BJ (cell line): ENCODE measurements around the gene TMEM174. TPM values are rescaled to one million over a fixed set of nuclear protein-coding genes. Genes with fewer than 3 reads are reported as not detected.

Experiments
- CTCF ChIA-PET: fragments of 350-600 bp; formaldehyde crosslinking; extraction: SDS; loops from one replicate; lab custom pipeline; 2021; ENCODE audit warnings: antibody characterized with exemption, inconsistent platforms; lab: Yijun Ruan, JAX
- POLR2A ChIA-PET: fragments of 300-600 bp; sonication (Branson Sonifier 250); formaldehyde crosslinking; extraction: SDS; loops from one replicate; lab custom pipeline; 2021; ENCODE audit warnings: antibody characterized with exemption; lab: Charles Lee
- DNase-seq: peaks from one replicate; pipeline ENCODE4 v3.0.0-alpha.2; 2011; ENCODE audit warnings: low read depth
- H3K27me3 ChIP-seq: 2 replicates; pipeline ENCODE4 v1.6.0; 2011; ENCODE audit warnings: low read length; ENCODE audit not compliant: control insufficient read depth, insufficient read depth
- H3K36me3 ChIP-seq: 2 replicates; pipeline ENCODE4 v1.5.1; 2011; ENCODE audit warnings: low read length; ENCODE audit not compliant: control insufficient read depth, insufficient read depth
- H3K4me3 ChIP-seq: 2 replicates; pipeline ENCODE4 v1.5.1; 2011; ENCODE audit warnings: low read depth, mild to moderate bottlenecking, control low read depth, low read length
- polyA plus RNA-seq: library from polyadenylated mRNA; depleted of rRNA; stranded (reverse); fragments of >200 nt; gene quantifications from 2 replicates; pipeline ENCODE4 v1.2.3, GENCODE V29; 2011
- TF ChIP-seq, protein P1 (sequence below): IDR thresholded peaks from 2 replicates; pipeline ENCODE4 v1.5.1; 2011; ENCODE audit warnings: low read depth, mild to moderate bottlenecking, control low read depth, inconsistent platforms, low read length, moderate library complexity; ENCODE audit not compliant: insufficient read depth

Gene TMEM174
- polyA plus RNA-seq, 1 experiment: not detected

DNA sequence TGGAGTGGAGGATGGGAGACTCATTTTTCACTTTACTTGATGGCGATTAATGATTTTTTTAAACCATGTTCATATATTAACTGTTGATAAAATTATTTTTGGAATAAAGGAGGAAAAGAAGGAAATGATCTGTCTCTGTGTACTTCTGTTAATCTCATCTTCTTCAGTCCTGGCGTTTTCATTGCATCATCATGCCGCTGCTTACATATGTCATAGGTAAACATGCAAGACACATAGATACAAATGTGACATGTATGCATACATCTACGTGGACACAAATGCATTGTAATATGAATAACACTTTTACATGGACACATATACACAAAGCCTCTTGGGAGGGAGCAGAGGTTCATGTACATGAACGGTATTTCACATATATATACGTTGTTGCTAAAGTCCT lies 10.0 kb downstream of the TMEM174 start:
- TF ChIP-seq, protein P1, sequence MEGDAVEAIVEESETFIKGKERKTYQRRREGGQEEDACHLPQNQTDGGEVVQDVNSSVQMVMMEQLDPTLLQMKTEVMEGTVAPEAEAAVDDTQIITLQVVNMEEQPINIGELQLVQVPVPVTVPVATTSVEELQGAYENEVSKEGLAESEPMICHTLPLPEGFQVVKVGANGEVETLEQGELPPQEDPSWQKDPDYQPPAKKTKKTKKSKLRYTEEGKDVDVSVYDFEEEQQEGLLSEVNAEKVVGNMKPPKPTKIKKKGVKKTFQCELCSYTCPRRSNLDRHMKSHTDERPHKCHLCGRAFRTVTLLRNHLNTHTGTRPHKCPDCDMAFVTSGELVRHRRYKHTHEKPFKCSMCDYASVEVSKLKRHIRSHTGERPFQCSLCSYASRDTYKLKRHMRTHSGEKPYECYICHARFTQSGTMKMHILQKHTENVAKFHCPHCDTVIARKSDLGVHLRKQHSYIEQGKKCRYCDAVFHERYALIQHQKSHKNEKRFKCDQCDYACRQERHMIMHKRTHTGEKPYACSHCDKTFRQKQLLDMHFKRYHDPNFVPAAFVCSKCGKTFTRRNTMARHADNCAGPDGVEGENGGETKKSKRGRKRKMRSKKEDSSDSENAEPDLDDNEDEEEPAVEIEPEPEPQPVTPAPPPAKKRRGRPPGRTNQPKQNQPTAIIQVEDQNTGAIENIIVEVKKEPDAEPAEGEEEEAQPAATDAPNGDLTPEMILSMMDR: no peak
- DNase-seq: no peak
- no peak overlapping the region for H3K4me3 ChIP-seq
- no peaks in the 10 kb centered on the region for H3K36me3 ChIP-seq
- peaks cover 3% of the 10 kb centered on the region for H3K27me3 ChIP-seq
- ChIA-PET CTCF (interaction anchor here (1.0 to 1.4 kb wide), 2 partner anchors 13 to 33 kb away, joined by 4 to 6 read pairs; no protein-coding TSS in a partner anchor), POLR2A (no interaction called here)

- Histone ChIP-seq H3K4me3 (no peak overlapping the region), H3K27me3 (peaks cover 2% of the 10 kb centered on the region), H3K36me3 (no peaks in the 10 kb centered on the region)
- no peak for DNase-seq
- POLR2A ChIA-PET: no interaction called here
- TF ChIP-seq, protein P1: no peak
- CTCF ChIA-PET: interaction anchor here (1.0 to 1.4 kb wide), 2 partner anchors 13 to 33 kb away, joined by 4 to 6 read pairs; no protein-coding TSS in a partner anchor
Observed at GRCh38 chr5:73183481-73183891, 10.5 kb downstream of the TMEM174 start.

GRCh38 chr5:73186976-73187375 lies 14.0 kb downstream of the TMEM174 start:
- DNase-seq: no peak
- Histone ChIP-seq H3K27me3 (peaks cover 2% of the 10 kb centered on the region), H3K4me3 (no peak overlapping the region), H3K36me3 (no peaks in the 10 kb centered on the region)
- TF ChIP-seq, protein P1: no peak
- POLR2A ChIA-PET: no interaction called here
- CTCF ChIA-PET: interaction anchor here (1.7 kb wide), 1 partner anchor 14 kb away, joined by 7 read pairs; no protein-coding TSS in a partner anchor

DNA sequence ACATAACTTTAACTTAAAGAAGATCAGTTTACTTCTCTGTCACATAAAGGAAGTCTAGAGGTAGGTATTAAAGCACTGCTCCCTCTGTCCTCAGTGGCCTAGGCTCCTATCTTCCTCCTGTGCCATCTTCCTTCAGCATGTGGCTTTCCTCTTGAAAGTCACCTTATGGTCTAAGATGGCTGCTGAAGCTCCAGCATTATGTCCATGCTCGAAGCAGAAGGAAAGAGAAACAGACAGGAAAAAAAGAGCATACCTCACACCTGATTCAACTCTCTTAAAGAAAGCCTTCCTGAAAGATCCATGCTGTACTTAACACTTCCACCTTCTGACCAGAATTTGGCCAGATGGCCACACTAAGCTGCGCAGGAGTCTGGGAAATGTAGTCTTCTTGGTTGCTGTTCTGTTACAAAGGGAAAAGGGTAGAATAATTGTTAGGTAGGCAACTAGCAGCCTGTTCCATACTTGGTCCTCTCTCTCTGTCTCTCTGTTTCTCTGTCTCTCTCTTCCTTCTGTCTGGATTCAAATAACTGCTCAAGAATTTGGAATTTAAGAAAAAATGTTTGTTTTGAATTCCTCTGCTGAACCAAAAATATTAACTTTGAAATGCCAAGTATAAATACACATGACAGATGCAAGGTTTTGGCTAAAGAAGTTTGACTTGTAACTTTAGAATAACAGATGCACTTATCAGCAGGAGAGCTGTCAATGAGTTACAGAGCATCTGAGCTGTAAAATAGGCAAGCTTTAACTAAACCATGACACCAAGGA lies 16.0 kb downstream of the TMEM174 start:
- Histone ChIP-seq H3K27me3 (no peaks in the 10 kb centered on the region), H3K4me3 (no peak overlapping the region), H3K36me3 (no peaks in the 10 kb centered on the region)
- CTCF ChIA-PET: interaction anchor here (0.6 to 1.9 kb wide), 9 partner anchors 10 to 359 kb away, joined by 3 to 7 read pairs (median 3); no protein-coding TSS in a partner anchor
- POLR2A ChIA-PET: interaction anchor here (0.6 kb wide), 1 partner anchor 8 kb away, joined by 6 read pairs; no protein-coding TSS in a partner anchor
- TF ChIP-seq, protein P1: no peak
- peak; percentile 42 for DNase-seq

- POLR2A ChIA-PET: interaction anchor here (0.6 kb wide), 1 partner anchor 7 kb away, joined by 6 read pairs; no protein-coding TSS in a partner anchor
- Histone ChIP-seq H3K27me3 (no peaks in the 10 kb centered on the region; the same call in 1 of the 2 replicates), H3K36me3 (no peaks in the 10 kb centered on the region), H3K4me3 (no peak overlapping the region)
- TF ChIP-seq, protein P1: no peak
- DNase-seq: peak; percentile 66
- CTCF ChIA-PET: interaction anchor here (0.5 to 1.9 kb wide), 9 partner anchors 9 to 360 kb away, joined by 3 to 7 read pairs (median 3); no protein-coding TSS in a partner anchor
Observed at GRCh38 chr5:73189871-73190376, 16.9 kb downstream of the TMEM174 start.
